Muscle of back (tissue), 13 donors: ENCODE results near the gene SPINK1. TPM values are rescaled to one million over a fixed set of nuclear protein-coding genes. Genes with fewer than 3 reads are reported as not detected.
A peak's percentile ranks its signal among the peaks of the same experiment; 100 is the strongest.
"Not testable (repeated sequence)": the region's sequence is repeated elsewhere in the genome, so short reads cannot be mapped to it uniquely, and the experiment has no call there.

Experiments
- DNase-seq, 3 donors: peaks; one replicate each; pipeline versions ENCODE4 v3.0.0 to v3.0.0-alpha.2; 2013
- long read RNA-seq, 9 donors: transcript quantifications; one replicate each; lab custom pipeline, GENCODE V29; 2026
- polyA plus RNA-seq, 10 donors: library from polyadenylated mRNA; unstranded; fragments of 120-200 nt; gene quantifications; one replicate each; pipeline ENCODE4 v1.2.1, GENCODE V29; 2013; ENCODE audit not compliant: insufficient read length in 10 of 10

The SPINK1 gene, protein sequence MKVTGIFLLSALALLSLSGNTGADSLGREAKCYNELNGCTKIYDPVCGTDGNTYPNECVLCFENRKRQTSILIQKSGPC
- polyA plus RNA-seq, result 1 to 10 TPM in 2 of 10 donors, not detected in 8; 1.9 TPM
- long read RNA-seq, donor 1, result 0 reads
- long read RNA-seq, donor 2, result 0 reads
- long read RNA-seq, donor 3, partial matches to known transcripts, result 0 of 3 reads
- long read RNA-seq, donor 3, other reads (novel, unspliced or antisense), result 0 of 3 reads
- long read RNA-seq, donor 4, partial matches to known transcripts, result 0 of 3 reads
- long read RNA-seq, donor 4, other reads (novel, unspliced or antisense), result 0 of 3 reads
- long read RNA-seq, donor 5, result 0 reads
- long read RNA-seq, donor 6, result 0 reads
- long read RNA-seq, donor 7, result 0 reads
- long read RNA-seq, donor 8, partial matches to known transcripts, result 0 of 3 reads
- long read RNA-seq, donor 8, other reads (novel, unspliced or antisense), result 0 of 3 reads
- long read RNA-seq, donor 9, result 0 reads

DNA sequence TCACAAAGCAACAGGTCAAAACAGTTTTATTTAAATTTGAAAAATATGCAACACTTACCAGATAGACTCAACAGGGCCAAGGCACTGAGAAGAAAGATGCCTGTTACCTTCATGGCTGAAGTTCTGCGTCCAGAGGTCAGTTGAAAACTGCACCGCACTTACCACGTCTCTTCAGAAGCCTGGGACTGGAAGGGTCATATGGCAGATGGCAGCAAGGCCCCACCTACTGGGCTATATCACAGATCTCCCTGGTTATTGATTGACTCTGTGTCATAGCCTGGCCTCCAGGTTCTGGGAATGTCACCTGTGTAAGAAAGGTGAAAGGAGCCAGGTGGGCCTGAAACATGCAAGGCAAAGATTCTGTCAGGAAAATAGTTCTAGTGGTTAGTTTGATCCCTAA is at the start of gene SPINK1:
SPINK1 (minus strand) TSS at position 207 of the 400 bp plus-strand sequence; CDS start at position 113, 94 bp downstream.
- DNase-seq, result no peak

DNA sequence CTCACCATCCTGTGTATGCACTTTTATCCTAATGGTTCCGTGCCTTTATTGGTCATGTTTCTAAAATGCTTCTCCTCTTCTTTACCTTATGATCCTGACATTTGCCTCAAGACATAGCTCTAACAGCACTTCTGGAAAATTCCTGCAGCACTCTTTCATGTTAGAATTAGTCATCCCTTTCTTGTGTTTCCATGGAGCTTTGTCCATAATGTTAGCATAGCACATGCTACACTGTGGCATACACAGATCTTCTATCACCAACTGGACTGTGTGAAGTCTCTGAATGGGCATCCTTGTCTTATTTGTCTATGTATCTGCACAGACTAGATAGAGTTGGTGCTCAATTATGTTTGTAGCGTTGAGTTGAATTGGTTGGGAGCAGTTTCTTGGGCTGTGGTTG is 49.0 kb upstream of the SPINK1 start:
- no peak for DNase-seq

DNA sequence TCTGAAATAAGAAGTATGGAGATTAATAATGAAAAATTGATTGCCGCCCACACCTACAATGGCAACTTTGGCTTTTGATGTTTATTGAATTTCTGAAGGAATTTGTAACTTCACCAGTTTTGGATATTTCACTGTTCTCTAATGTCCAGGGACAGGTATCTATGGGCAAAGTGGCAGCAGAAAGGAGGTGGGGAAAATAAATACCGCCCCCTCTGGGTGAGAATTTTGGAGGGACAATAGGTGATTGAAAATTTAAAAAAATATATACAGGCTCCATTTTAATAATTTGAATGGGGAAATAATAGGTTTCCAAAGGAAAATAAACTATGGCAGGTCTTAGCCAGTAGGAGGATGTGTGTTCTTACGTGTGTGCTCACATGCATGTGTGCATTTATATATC is 48.3 kb upstream of the SPINK1 start:
- no peak for DNase-seq

DNA sequence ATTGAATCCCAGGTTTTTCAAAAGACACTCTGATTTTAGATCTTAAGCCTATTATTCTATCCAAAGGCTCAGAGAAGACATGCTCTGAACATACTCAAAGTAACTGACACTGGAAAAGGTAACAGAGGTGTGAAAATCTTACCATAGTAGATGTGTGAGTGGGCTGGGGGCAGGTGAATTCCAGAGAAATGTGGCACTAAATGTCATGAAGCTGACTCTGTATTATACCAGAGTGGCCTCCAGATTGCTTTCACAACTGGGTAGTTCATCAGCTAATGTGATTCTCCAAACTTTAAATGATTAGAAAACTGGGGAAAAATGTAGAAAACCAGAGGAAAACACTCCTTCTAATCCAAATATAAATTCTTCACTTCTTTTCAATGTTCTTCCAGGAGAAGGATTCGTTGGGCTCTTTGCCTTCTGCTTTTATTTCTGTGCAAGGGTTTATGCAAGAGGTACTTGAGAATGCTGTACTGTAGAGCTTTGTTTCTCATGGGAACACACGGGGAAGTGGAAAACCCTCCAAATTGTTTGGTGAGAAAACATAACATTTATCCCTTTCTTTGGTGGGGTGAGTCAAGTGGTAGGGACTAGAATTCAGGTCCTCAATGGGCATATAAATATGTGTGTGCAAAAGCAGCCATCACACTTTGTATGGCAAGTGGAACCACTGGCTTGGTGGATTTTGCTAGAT is 46.7 kb upstream of the SPINK1 start, which contains the start of gene SCGB3A2:
SCGB3A2 (plus strand) TSS at position 646 of the 694 bp plus-strand sequence. CDS start 93 bp downstream, outside the sequence.
- no peak for DNase-seq

DNA sequence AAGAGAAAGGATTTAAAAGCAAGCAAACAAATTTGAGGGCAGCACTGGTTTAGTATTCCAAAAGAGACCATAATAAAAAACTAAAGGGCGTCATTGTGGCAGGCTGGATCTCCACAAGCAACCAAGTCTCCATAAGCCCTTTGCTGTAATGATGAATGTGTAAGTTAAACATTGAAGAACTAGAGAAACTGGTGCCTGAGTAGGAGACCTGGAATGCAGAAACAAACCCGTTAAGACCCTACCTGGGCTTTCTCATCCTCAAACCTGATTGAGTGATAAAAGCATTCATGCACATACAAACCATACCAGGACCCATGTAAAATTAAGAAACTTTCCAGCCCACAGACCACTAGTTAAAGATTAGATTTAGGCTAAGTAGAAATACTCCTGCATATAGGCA is 45.2 kb upstream of the SPINK1 start:
- DNase-seq, result no peak

DNA sequence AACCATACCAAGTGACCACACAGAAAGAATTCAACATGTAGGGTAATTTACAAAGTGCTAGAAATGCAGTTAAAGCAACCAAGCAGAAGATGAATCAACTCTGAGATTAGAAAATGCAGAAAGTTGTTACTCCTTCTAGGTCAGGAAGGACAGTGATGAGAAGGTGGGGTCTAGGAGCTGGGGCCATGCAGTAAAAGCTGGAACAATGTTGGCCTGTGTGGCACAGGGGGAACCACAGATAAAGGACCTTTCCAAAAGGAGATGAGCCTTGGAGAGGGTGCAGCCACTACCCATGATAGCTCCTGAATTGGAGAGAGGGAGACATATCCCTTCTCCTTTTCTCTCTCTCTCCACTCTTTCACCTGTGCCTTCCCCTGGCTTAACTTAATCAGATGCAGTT is 44.7 kb upstream of the SPINK1 start:
- DNase-seq, result no peak

DNA sequence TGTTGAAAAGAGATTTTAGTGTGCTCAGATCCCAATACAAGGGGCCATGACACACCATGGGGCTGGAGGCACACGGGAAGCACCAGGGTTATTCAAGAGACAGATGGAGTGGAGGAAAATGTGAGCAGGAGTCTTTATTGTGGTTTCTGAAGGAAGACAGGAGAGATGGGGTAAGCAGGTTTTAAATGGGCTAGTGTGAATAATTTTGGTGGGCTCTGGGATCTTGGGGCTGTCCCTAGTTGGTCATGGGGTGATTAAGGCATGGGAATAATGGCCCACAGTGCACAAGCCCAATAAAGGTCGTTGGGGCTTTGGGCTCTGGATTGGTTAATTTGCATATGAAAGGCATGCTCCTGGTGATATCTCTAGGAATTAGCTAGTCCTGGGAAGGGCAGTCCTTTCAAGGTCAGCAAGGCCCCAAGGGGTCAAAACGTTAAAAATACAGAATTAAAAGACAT is 43.5 kb upstream of the SPINK1 start:
- no peak for DNase-seq

DNA sequence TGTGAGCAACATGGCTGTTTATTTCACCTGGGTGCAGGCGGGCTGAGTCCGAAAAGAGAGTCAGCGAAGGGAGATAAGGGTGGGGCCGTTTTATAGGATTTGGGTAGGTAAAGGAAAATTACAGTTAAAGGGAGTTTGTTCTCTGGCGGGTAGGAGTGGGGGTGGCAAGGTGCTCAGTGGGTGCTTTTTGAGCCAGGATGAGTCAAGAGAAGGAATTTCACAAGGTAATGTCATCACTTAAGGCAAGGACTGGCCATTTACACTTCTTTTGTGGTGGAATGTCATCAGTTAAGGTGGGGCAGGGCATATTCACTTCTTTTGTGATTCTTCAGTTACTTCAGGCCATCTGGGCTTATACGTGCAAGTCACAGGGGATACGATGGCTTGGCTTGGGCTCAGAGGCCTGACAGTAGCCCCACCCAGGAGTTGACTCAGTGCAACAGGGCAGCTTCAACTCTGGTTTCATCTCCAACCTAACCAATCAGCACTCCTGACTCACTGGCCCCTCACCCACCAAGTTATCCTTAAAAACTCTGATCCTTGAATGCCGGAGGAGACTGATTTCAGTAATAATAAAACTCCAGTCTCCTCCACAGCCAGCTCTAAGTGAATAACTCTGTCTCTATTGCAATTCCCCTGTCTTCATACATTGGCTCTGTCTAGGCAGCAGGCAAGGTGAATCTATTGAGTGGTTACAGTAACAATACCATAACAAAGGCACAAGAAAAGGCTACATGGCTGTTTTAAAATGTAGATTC is 42.8 kb upstream of the SPINK1 start:
- DNase-seq, result not testable (repeated sequence)

DNA sequence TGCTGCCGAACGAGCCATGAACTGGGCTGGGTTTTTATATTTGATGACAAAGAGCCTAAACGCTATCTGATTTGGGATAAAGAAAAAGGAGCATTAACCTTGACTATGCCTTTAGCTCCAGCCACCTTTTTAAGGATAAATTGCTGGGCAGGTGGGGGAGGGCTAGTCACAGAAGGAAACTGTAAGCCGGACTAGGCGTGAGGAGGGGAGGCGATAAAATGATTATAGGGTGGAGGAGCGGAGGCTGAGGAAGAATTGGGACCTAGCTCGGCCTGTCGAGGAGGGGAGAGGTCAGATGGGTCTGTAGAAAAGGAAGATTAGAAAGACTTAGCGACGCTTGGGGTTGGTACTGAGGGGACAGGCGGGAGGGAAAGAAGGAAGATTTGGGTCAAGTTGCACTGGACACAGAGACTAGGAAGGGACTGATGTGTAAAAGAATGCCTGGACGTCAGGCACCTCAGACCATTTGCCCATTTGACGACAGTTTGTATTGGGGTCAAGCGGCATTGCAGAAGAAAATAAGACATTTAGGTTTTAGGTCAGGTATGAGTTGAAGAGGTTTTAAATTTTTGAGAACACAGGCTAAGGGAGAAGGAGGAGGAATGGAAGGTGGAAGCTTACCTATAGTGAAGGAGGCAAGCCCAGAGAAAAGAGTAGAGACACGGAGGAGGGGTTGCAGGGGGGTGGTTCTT is 41.4 kb upstream of the SPINK1 start:
- not testable (repeated sequence) for DNase-seq

DNA sequence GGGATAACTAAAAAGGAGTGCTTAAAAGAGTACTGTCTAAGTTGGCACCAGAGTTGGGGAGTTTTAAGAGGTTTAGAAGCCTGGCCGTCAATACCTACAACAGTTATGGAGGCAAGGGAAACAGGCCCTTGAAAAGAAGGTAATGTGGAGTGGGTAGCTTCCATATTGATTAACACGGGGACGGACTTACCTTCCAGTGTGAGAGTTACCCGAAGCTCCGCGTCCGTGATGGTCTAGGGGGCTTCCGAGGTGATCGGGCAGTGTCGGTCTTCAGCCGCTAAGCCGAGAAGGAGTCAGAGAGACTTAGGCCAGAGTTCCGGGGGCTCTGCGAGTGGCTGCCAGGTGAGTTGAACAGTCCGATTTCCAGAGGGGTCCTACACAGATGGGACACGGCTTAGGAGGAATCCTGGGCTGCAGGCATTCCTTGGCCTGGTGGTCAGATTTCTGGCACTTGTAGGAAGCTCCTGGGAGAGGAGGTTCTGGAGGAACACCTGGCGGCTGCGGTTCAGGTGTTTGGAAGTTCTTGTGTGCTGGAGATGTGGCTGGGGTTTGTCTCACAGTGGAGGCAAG is 40.6 kb upstream of the SPINK1 start:
- not testable (repeated sequence) for DNase-seq

DNA sequence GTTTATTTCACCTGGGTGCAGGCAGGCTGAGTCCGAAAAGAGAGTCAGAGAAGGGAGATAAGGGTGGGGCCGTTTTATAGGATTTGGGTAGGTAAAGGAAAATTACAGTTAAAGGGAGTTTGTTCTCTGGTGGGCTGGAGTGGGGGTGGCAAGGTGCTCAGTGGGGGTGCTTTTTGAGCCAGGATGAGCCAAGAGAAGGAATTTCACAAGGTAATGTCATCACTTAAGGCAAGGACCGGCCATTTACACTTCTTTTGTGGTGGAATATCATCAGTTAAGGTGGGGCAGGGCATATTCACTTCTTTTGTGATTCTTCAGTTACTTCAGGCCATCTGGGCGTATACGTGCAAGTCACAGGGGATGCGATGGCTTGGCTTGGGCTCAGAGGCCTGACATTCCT is 38.4 kb upstream of the SPINK1 start:
- not testable (repeated sequence) for DNase-seq

DNA sequence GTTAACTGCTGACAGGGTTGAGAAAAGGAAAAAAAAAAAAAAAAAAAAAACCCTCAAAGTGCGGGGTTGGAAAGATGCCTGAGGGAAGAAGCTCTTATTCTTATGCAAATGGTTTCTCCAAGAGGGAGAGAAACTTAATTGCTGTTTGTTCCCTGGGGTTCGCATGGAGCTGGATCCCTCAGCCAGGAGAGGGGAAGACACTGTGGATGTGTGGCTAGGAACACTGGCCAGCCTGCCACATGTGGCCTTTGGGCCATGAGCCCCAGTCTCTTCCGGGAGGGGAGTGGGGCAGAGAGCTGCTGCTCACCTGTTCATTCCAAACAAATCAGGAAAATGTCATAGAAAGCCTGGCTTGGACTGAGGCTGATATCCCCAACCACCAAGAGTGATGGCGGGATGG is 37.6 kb upstream of the SPINK1 start:
- no peak for DNase-seq

DNA sequence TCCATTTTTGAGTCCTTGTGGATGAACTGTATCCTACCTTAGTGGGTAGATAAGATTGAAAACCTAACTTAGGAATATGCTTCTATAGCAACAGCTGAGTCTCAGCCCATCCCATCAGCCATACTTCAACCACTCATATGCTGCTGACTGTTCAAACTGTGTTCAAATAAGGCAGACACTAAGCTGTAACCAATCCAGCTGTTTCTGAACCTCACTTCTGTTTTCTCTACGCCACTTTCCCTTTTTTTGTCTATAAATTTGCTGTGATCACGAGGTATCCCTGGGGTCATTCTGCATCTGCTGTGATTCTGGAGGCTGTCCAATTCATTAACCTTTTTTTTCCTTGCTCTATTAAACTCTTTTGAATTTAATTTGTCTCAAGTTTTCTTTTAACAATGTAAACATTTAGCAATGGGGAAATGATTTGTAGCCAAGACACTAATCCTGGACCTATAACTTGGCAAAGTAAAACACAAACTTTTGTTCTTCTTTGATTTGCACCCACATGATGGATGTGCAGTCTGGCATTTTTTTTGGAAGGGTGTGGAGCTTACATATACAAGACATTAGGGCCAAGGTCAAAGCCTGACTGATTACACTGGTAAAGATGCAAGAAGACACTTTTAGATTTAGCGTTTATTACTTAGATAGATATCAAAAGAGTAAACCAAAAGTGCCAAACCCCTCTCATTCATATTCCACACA is 32.1 kb upstream of the SPINK1 start:
- DNase-seq, result peak in 2 of 3 donors; percentile 3 to 36

DNA sequence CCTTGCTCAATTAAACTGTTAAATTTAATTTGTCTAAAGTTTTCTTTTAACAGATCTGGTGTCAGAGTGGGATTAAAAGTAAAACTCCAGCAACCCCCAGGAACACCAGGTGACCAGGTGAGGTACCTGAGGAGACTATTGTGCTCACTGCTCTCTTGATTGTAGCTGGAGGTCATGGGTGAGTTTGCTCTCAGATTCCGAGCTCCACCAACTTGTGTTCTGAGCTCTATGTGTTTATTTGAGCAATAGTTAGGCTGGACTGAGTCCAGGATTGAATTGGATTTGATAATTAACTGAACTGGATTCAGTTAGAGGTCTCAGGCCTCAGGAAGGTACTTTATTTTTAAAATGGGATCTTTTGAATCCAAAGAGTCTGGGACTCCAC is 29.2 kb upstream of the SPINK1 start:
- no peak for DNase-seq

DNA sequence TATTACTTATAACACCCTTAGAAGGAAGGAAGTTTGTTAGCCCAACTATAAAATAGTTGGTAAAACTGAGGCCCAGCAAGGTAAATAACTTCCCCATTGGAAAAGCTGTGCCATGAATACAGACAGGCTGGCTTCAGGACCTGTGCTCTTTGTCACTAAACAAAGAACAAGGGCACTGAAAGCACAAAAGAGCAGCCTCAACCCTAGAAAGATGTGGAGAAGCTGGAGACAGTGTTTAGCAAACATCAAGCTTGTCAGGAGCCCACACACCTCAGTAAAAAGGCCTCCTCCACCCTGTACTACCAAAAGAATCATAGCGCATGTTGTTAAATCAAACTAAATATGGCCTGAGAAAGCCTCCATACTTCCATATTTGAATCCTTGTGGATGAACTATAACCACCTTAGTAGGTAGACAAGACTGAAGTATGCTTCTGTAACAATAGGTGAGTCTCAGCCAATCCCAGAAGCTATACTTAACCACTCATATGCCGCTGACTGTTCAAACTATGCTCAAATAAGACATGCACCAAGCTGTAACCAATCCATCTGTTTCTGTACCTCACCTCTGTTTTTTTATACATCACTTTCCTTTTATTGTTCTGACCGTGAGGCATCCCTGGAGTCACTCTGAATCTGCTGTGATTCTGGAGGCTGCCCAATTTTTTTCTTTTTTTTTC is 28.6 kb upstream of the SPINK1 start:
- no peak for DNase-seq

DNA sequence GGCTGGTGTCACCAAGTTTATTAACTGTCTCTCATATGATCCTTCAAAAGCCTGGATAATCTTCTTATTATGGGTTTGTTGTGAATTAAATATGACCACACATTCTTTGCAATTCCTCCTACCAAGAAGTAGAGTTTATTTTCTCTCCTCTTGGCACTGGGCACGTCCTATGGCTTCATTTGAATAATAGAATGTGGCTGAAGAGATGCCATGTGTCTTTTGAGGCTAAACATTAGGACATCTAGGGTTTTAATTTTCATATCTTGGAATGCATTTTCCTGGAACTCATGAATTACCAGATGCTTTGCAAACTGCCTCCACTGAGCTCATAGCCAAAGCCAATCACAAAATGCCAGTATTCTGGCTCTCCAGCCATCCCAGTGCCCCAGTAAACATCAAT is 27.1 kb upstream of the SPINK1 start:
- DNase-seq, result no peak

DNA sequence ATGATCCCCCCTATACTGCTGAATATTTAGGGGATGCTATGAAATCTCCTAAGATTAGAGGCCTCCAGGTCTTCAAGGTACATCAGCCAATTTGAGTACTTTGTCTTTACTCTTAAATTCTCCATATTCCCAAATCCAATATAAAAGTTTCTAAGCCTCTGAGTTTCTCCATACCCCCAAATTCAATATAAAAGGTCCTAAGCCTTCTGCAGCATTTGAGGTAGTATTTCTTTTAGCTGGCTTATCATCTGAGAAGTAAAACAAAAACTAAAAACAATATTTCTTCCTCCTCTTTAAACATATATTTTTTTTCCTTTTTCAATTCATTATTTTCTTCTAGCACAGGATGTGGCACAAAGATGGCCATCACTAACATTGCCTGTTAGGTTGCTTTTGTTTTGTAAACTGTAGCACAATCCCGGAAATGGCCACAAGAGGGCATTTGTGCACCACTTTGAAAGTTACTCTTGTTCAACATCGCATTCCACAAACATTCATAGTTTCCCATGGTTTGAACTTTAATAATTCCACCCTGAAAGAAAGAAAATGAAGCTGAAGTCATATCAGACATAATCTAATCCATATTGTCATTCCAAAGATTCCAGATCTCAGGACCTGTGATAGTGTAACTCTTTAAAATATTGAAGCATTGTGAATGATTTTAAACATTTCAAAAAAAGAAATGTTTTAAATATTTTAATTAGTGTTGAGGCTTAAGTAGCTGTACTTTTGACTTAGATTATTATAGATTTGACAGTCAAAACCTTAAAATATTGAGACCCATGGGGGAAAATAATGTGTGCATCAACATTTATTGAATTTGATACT is 26.0 kb upstream of the SPINK1 start:
- DNase-seq, result peak; percentile 38 to 77 (median 59)

DNA sequence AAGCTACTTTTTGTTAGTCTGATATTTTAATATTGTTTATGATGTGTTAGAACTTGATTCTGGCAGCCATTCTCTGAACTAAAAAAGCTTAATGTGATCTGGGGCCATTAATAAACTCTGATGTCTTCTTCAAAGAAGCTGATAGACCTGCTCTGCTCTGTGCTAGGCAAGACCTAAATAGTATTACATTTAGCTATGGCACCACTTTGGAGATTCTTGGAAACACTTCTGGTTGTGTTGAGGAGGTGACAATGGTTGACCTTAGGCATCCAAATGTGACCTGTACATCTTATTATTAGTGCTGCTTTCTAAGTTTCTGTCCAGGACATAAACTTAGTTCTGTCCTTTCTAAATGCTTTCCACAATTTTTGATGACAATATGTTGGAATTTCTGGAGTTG is 25.3 kb upstream of the SPINK1 start:
- DNase-seq, result no peak

DNA sequence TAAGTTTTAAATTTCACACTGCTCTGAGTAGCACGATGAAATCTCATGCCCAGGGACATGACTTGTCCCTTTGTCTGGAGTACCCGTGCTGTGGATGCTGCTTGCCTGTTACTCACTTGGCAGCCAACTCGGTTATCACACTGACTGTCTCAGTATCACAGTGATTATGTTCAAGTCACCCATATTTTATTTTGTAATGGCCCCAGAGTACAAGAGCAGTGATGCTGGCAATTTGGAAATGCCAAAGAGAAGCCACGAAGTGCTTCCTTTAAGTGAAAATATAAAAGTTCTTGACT is 24.3 kb upstream of the SPINK1 start:
- DNase-seq, result no peak
